Bladder microvascular endothelial cell (primary cell): ENCODE results near the gene FRG1. TPM values are rescaled to one million over a fixed set of nuclear protein-coding genes. Genes with fewer than 3 reads are reported as not detected.

Experiments
- total RNA-seq: library from RNA; depleted of rRNA; stranded (reverse); fragments of >200 nt; gene quantifications from 2 replicates; pipeline ENCODE4 v1.2.3, GENCODE V29; 2014

FRG1 gene
- 21.6 and 24.1 TPM in 2 replicates for total RNA-seq

GRCh38 chr4:189940178-189941004, at the start of gene FRG1:
FRG1 (plus strand) TSS chr4:189940872; CDS start chr4:189941010, 138 bp downstream.

Other genes starting within 250 kb of the FRG1 start
- under 0.01 TPM in 1 of 2 replicates, not detected in the other for gene FRG2, start 86.4 kb downstream of the FRG1 start, total RNA-seq
- gene DBET, start 123.6 kb downstream of the FRG1 start, total RNA-seq, result not detected in 2 replicates
- gene DUX4, start 232.9 kb downstream of the FRG1 start, total RNA-seq, result not detected in 2 replicates